NT2/D1 (cell line): ENCODE results near the gene GAPDHS.

Experiments
- DNase-seq: peaks from one replicate; pipeline ENCODE4 v3.0.0-alpha.2; 2011; ENCODE audit warnings: low read depth, low spot score
- H3K27me3 ChIP-seq: 2 replicates; pipeline ENCODE4 v1.6.0; 2011; ENCODE audit warnings: mild to moderate bottlenecking; ENCODE audit not compliant: insufficient read length, insufficient read depth
- H3K36me3 ChIP-seq: 2 replicates; pipeline ENCODE4 v1.6.1; 2011; ENCODE audit warnings: mild to moderate bottlenecking, low read length, mixed read lengths; ENCODE audit not compliant: insufficient read depth, insufficient read length
- H3K4me1 ChIP-seq: 2 replicates; pipeline ENCODE4 v1.5.1; 2011; ENCODE audit not compliant: insufficient read depth, insufficient read length
- H3K4me3 ChIP-seq: 2 replicates; pipeline ENCODE4 v1.5.1; 2011; ENCODE audit warnings: low read depth; ENCODE audit not compliant: insufficient read length
- H3K9ac ChIP-seq: 2 replicates; pipeline ENCODE4 v1.6.0; 2011; ENCODE audit warnings: low read depth; ENCODE audit not compliant: insufficient read length
- H3K9me3 ChIP-seq: 2 replicates; pipeline ENCODE4 v1.5.1; 2011; ENCODE audit warnings: mild to moderate bottlenecking, low read length; ENCODE audit not compliant: insufficient read depth
- SUZ12 ChIP-seq: IDR thresholded peaks from 2 replicates; pipeline ENCODE4 v1.6.1; 2011; ENCODE audit not compliant: insufficient read length, insufficient read depth; ENCODE audit errors: extremely low read depth
- YY1 ChIP-seq: IDR thresholded peaks from 2 replicates; pipeline ENCODE4 v1.6.1; 2011; ENCODE audit not compliant: insufficient read length, insufficient read depth
- ZNF274 ChIP-seq: IDR thresholded peaks from 2 replicates; pipeline ENCODE4 v1.6.1; 2011; ENCODE audit warnings: mild to moderate bottlenecking, low read depth, low read length

GAPDHS gene

GRCh38 chr19:35555301-35556005 is 22.2 kb downstream of the GAPDHS start:
- TF ChIP-seq ZNF274 (no peak), SUZ12 (no peak), YY1 (no peak)
- Histone ChIP-seq H3K9ac (no peak overlapping the region), H3K9me3 (no peaks in the 10 kb centered on the region), H3K4me1 (peaks cover 9% of the 10 kb centered on the region), H3K27me3 (peaks cover 19% of the 10 kb centered on the region), H3K4me3 (no peak overlapping the region), H3K36me3 (peaks cover 9% of the 10 kb centered on the region)
- DNase-seq, result peak; percentile 23

GRCh38 chr19:35556025-35556590 is 22.9 kb downstream of the GAPDHS start:
- no peaks in the 10 kb centered on the region for H3K9me3 ChIP-seq
- H3K36me3 ChIP-seq, result peaks cover 3% of the 10 kb centered on the region
- H3K4me3 ChIP-seq, result no peak overlapping the region
- no peak overlapping the region for H3K9ac ChIP-seq
- no peak for TF ChIP-seq YY1
- no peak for TF ChIP-seq SUZ12
- TF ChIP-seq ZNF274, result no peak
- H3K4me1 ChIP-seq, result peaks cover 9% of the 10 kb centered on the region
- H3K27me3 ChIP-seq, result peaks cover 19% of the 10 kb centered on the region
- no peak for DNase-seq

GRCh38 chr19:35556846-35557538 is 23.7 kb downstream of the GAPDHS start:
- H3K36me3 ChIP-seq, result no peaks in the 10 kb centered on the region
- peaks cover 9% of the 10 kb centered on the region for H3K4me1 ChIP-seq
- no peak for TF ChIP-seq SUZ12
- TF ChIP-seq ZNF274, result no peak
- TF ChIP-seq YY1, result no peak
- no peaks in the 10 kb centered on the region for H3K9me3 ChIP-seq
- H3K4me3 ChIP-seq, result peak overlapping the region; percentile 28
- DNase-seq, result no peak
- peaks cover 19% of the 10 kb centered on the region for H3K27me3 ChIP-seq
- peak overlapping the region; percentile 32 for H3K9ac ChIP-seq

GRCh38 chr19:35557539-35558399 is 24.5 kb downstream of the GAPDHS start:
- Histone ChIP-seq H3K36me3 (no peaks in the 10 kb centered on the region), H3K4me3 (peak overlapping the region; percentile 51), H3K27me3 (peaks cover 19% of the 10 kb centered on the region), H3K4me1 (peaks cover 9% of the 10 kb centered on the region), H3K9me3 (no peaks in the 10 kb centered on the region), H3K9ac (peak overlapping the region; percentile 32)
- TF ChIP-seq YY1 (no peak), SUZ12 (no peak), ZNF274 (no peak)
- DNase-seq, result peak; percentile 75

- H3K9ac ChIP-seq, result peak overlapping the region; percentile 42
- peak overlapping the region; percentile 32 for H3K4me3 ChIP-seq
- H3K36me3 ChIP-seq, result no peaks in the 10 kb centered on the region
- H3K4me1 ChIP-seq, result peaks cover 9% of the 10 kb centered on the region
- no peak for DNase-seq
- no peaks in the 10 kb centered on the region for H3K9me3 ChIP-seq
- no peak for TF ChIP-seq ZNF274
- H3K27me3 ChIP-seq, result peaks cover 19% of the 10 kb centered on the region
Observed at GRCh38 chr19:35558400-35559280, 25.4 kb downstream of the GAPDHS start.

- DNase-seq, result no peak
- Histone ChIP-seq H3K9ac (no peak overlapping the region), H3K4me3 (no peak overlapping the region), H3K9me3 (no peaks in the 10 kb centered on the region), H3K36me3 (no peaks in the 10 kb centered on the region), H3K27me3 (peaks cover 19% of the 10 kb centered on the region), H3K4me1 (peaks cover 9% of the 10 kb centered on the region)
- TF ChIP-seq SUZ12 (no peak), YY1 (no peak), ZNF274 (no peak)
Observed at GRCh38 chr19:35559281-35559659, 26.0 kb downstream of the GAPDHS start.
